GM18951 (cell line): ENCODE results near the gene PLIN3.
"Not testable (repeated sequence)": the region's sequence is repeated elsewhere in the genome, so short reads cannot be mapped to it uniquely, and the experiment has no call there.

Experiments
- POLR2A ChIP-seq: IDR thresholded peaks from 4 replicates; pipeline ENCODE4 v1.6.1; 2011; ENCODE audit warnings: mild to moderate bottlenecking; ENCODE audit not compliant: insufficient read length, insufficient read depth; ENCODE audit errors: extremely low read depth
- in situ Hi-C: fragments of 300-500 bp; cut with MboI; formaldehyde crosslinking; loops from one replicate; pipeline ENCODE4 v1.12.0; 2022; ENCODE audit warnings: low sequenced_read_pairs, mixed read lengths, inconsistent platforms; ENCODE audit not compliant: unreplicated experiment

The PLIN3 gene

GRCh38 chr19:4908781-4909155 lies 41.3 kb upstream of the PLIN3 start:
- no peak for TF ChIP-seq POLR2A
- in situ Hi-C loops: no loop called here

- TF ChIP-seq POLR2A: no peak
- in situ Hi-C loops: no loop called here
These were observed 40.9 kb upstream of the PLIN3 start for GRCh38 chr19:4908360-4908759.

GRCh38 chr19:4906963-4907362 lies 39.5 kb upstream of the PLIN3 start:
- in situ Hi-C loops: no loop called here
- TF ChIP-seq POLR2A: no peak

- in situ Hi-C loops: no loop called here
- TF ChIP-seq POLR2A: no peak
These were observed 37.0 kb upstream of the PLIN3 start for GRCh38 chr19:4904481-4904880.

GRCh38 chr19:4902796-4903195 lies 35.3 kb upstream of the PLIN3 start, which contains the start of gene ARRDC5:
Gene ARRDC5, minus strand, starts transcription at chr19:4902896. Its CDS starts 71 bp downstream, at chr19:4902825.
- in situ Hi-C loops: no loop called here
- TF ChIP-seq POLR2A: no peak

GRCh38 chr19:4900879-4901278 lies 33.4 kb upstream of the PLIN3 start:
- in situ Hi-C loops: not testable (repeated sequence)

- in situ Hi-C loops: no loop called here
- no peak for TF ChIP-seq POLR2A
These were observed 29.7 kb upstream of the PLIN3 start for GRCh38 chr19:4897146-4897545.

GRCh38 chr19:4896372-4896771 lies 28.9 kb upstream of the PLIN3 start:
- TF ChIP-seq POLR2A: no peak
- in situ Hi-C loops: no loop called here

GRCh38 chr19:4892962-4893361 lies 25.5 kb upstream of the PLIN3 start:
- in situ Hi-C loops: not testable (repeated sequence)

- in situ Hi-C loops: no loop called here
- TF ChIP-seq POLR2A: no peak
These were observed 23.6 kb upstream of the PLIN3 start for GRCh38 chr19:4891066-4891465.

- in situ Hi-C loops: no loop called here
- no peak for TF ChIP-seq POLR2A
These were observed 21.8 kb upstream of the PLIN3 start for GRCh38 chr19:4889034-4889815.

- in situ Hi-C loops: not testable (repeated sequence)
These were observed 20.3 kb upstream of the PLIN3 start for GRCh38 chr19:4887803-4888202.

GRCh38 chr19:4884993-4885392 lies 17.5 kb upstream of the PLIN3 start:
- in situ Hi-C loops: not testable (repeated sequence)

- in situ Hi-C loops: not testable (repeated sequence)
These were observed 15.4 kb upstream of the PLIN3 start for GRCh38 chr19:4882874-4883273.

- in situ Hi-C loops: no loop called here
- TF ChIP-seq POLR2A: no peak
These were observed 11.6 kb upstream of the PLIN3 start for GRCh38 chr19:4879041-4879440.
